HG03378 (cell line): ENCODE data around the gene ZNF521.
A peak's percentile ranks its signal among the peaks of the same experiment; 100 is the strongest.

Experiments
- ATAC-seq: cut with Tn5 transposase; IDR thresholded peaks from one replicate; pipeline ENCODE4 v1.9.1; 2021; ENCODE audit warnings: mild to moderate bottlenecking, moderate library complexity; ENCODE audit not compliant: unreplicated experiment

Gene ZNF521

DNA sequence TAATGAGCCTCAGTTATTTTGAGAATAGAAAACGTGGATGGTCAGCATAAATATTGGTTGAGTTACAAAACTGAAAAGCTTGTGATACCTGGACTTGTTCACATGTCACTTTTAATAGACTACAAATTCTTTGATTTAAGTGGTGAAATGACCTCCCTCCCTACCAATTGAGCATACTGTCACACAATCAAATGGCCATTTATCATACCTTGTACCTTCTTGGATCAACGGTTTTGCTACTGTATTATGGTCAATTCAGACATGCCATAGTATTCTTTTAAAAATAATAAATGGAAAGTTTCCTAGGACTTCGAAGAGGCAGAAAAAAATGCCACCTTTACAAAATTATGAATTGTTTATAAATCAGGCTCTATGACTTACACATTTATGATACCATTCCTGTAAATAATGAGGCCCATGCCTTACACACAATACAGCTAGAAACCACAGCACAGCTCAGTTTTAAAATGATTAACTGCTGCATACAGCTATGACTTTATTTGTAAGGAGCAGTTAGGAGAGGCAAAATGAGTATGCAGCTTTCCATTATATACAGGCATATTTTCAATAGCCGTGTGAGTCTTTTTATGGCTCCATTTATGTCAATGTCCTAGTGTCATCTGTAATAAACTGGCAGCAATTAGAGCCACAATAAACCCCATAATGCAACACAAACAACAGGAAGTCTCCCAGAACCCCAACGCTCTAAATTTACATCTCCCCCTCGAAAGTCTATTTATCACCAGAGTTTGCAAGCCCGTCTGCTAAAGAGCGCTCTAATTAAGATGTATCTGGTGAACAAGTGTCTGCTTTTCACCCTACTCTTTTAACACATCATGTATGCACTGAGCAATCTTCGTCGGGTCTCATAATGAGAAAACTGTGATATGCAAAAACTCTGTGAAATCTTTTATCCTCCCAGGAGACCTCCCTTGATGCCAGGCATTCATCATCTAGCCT, 176.1 kb downstream of the ZNF521 start:
- ATAC-seq: no peak

DNA sequence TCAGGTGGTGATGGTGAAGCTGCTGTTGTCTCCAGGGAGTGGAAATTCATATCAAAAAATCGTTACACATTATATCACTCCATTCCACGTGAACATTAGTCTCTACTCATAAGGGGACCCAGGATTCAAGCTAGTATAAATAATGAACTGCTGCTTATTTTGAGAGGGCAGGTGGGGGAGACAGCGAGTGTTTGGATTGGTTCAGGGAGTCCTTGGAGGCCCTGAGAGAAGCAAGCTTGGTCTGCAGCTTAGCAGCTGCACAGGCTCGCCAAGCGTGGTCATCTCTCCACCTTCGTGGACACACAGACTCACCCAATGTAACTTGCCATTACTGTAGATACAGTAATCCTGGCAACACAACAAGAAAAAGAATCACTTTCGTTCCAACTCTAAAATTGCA, 177.6 kb downstream of the ZNF521 start:
- no peak for ATAC-seq

GRCh38 chr18:25171334-25171733, 180.6 kb downstream of the ZNF521 start:
- no peak for ATAC-seq

- no peak for ATAC-seq
These were observed 181.6 kb downstream of the ZNF521 start for GRCh38 chr18:25170402-25170801.

- ATAC-seq: no peak
These were observed 182.3 kb downstream of the ZNF521 start for GRCh38 chr18:25169701-25170100.

GRCh38 chr18:25167612-25168410, 184.2 kb downstream of the ZNF521 start:
- ATAC-seq: no peak

GRCh38 chr18:25166113-25166512, 185.9 kb downstream of the ZNF521 start:
- no peak for ATAC-seq

DNA sequence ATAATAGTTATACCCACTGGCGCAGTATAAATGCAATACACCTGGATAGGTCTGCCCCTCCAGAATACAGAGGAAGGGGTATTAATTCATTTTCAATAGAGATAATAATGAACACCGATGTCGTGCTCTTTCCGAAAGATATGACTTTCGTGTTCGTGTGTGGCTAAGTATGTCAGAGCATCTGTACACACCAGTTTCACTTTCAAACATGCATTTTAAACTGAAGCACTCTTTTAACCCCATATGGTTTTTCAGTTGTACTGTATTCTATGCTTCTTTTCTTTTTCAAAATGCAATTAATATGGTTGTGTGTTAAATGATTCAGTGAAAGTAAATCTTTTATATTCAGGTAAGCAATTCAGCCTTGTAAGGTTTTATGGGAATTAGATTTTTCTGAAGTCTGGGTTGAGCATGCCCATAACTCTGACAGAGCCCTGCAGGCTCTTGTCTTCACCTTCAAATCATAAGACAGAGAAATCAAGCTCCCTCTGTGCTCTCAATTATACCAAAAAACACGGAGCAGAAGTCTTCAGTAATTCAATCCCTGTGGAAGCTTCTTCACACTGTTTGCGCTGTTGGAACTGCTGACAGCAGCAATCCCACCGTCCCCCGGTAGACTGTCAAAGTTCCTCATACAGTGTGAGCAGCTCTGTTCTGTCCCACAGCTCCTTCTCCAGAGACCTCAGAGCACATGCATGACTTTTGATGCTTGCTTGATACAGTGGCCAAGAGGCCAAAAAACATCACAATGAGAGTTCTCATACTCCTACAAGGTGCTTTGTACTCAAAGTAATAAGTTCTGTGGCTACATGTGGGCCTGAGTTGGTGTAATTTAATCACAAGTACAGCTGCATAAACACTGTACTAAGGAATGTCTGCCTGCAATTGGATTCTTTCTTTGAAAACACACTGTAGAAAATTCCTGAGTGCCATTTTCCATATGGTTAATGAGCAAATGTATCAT, 186.8 kb downstream of the ZNF521 start:
- ATAC-seq: peak; percentile 91

GRCh38 chr18:25164211-25164847, 187.6 kb downstream of the ZNF521 start:
- peak; percentile 40 for ATAC-seq

GRCh38 chr18:25153426-25153825, 198.5 kb downstream of the ZNF521 start:
- ATAC-seq: no peak

DNA sequence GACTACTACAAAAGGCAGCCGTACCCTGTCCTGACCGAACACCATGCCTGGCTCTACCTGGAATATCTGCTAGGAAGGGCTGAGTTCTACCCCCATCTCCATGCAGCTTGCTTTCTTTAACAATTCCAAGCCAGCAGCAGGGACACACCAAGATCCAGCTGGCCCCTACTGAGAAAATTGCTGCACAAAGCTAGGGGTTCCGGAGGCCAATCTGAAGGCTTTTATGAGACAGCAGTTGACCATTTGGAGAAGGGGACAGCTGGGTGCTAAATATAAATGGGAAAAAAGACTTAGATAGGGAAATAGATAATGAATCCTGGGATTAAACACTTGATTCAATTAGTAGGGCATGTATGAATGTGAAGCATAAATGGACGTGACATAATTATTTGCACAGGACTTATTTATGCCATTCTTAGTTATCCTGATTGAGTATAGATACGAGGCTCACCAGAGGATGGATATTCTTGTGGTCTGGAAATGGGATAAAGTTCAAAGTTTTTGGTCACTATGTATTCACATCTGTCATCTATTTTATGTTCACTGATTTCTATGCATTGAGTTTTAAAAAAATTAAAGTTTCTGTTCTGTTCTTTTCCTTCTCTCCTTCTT, 204.0 kb downstream of the ZNF521 start:
- no peak for ATAC-seq

- ATAC-seq: no peak
These were observed 205.5 kb downstream of the ZNF521 start for GRCh38 chr18:25146512-25146910.

- no peak for ATAC-seq
These were observed 206.0 kb downstream of the ZNF521 start for GRCh38 chr18:25145731-25146511.

DNA sequence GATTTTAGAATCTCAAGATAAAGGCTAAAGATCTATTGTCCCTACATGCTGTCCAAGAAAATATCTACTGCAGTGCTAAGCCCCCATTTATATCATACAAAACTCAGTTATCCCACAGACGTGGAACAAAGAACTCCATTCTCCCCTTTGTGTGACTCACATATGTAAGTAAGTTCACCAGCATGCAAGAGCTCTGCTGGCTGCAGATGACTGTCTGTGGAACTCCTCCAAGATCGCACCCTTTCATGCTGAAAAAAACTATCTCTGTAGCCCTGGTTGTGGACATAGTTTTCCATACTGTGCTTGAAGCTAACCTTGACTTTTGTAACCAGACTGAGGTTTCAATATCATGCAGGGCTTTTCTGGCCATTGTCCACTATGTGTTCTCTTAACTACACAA, 207.1 kb downstream of the ZNF521 start:
- ATAC-seq: no peak

- no peak for ATAC-seq
These were observed 210.1 kb downstream of the ZNF521 start for GRCh38 chr18:25141886-25142285.

DNA sequence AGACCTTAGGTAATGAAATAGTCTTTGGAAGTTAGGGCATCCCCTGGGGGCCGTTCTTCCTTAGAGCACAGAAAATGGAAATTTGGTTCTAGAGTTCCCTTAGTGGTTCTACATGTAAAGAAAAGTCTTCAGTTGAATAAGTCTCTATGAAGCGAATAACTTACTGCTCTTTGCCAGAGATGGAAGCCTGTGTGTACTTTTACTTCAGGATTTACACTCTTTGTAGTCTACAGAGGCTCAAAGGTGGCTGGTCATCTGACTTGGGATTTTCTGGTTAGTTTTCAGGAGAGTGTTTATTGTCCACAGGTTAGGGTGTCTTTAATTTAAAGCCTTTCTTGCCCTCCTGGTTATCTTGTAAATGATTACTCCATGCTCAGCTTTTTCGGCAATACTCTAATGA, 210.6 kb downstream of the ZNF521 start:
- ATAC-seq: no peak

GRCh38 chr18:25140962-25141308, 211.0 kb downstream of the ZNF521 start:
- no peak for ATAC-seq

DNA sequence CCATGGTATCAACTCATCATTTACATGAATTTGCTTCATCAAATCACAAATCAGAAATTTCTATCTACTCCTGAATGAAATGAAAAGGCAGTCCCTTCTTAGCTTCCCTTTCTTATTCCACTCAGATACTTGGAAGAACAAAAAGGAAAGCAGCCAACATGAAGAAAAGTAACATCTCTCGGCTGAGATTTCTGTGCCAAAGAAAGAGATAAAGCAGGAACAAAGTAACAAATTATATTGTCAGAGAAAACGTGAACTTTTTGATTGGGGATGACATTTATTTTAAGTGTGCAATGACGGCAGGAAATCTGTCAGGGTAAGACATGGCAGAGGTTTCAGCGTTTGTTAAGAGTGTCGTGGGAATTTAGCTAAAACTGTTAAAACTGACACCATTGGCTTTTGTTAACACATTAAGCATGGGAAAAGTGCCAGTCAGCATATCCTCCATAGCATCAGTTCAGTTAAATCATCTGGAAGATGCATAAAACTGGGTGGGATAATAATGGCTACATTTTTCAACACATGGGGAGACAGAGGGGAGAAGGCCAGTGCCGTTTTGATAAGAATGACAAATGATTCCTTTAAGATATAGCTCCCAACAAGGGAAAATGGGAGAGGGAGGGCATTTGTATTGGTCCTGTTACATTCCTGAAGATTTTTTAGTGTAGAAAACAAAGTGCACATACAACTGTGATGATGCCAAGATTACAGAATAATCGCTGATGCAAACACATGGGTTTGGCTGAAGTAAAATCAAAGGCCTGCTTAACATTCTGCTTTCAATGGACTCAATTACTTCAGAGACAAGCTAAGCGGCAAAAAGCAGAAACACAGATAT, 211.6 kb downstream of the ZNF521 start:
- ATAC-seq: no peak

GRCh38 chr18:25137197-25137472, 214.8 kb downstream of the ZNF521 start:
- no peak for ATAC-seq
